SHP77 treated with DMSO at 0.1 percent for 48 hours (cell line): ENCODE measurements around the gene GALNT8.

ENCODE experiments used
- DNase-seq: peaks from one replicate; lab custom pipeline; 2025; lab: John Stamatoyannopoulos, UW

GALNT8 gene

GRCh38 chr12:4800555-4800954 is 80.4 kb downstream of the GALNT8 start:
- DNase-seq: no peak

- no peak for DNase-seq
Observed at GRCh38 chr12:4802841-4803240, 82.6 kb downstream of the GALNT8 start.

GRCh38 chr12:4806439-4807115 is 86.4 kb downstream of the GALNT8 start:
- DNase-seq: no peak

GRCh38 chr12:4807116-4807783 is 87.0 kb downstream of the GALNT8 start:
- no peak for DNase-seq

- no peak for DNase-seq
Observed at GRCh38 chr12:4807813-4808212, 87.6 kb downstream of the GALNT8 start.

GRCh38 chr12:4809013-4809448 is 88.8 kb downstream of the GALNT8 start:
- no peak for DNase-seq

GRCh38 chr12:4809449-4810218 is 89.4 kb downstream of the GALNT8 start:
- no peak for DNase-seq

- no peak for DNase-seq
Observed at GRCh38 chr12:4810219-4810671, 90.0 kb downstream of the GALNT8 start.

GRCh38 chr12:4812624-4813327 is 92.6 kb downstream of the GALNT8 start:
- DNase-seq: no peak

GRCh38 chr12:4813741-4814140 is 93.5 kb downstream of the GALNT8 start:
- no peak for DNase-seq

- DNase-seq: no peak
Observed at GRCh38 chr12:4814485-4814884, 94.3 kb downstream of the GALNT8 start.

- no peak for DNase-seq
Observed at GRCh38 chr12:4816744-4817525, 96.7 kb downstream of the GALNT8 start.

GRCh38 chr12:4817880-4818279 is 97.7 kb downstream of the GALNT8 start:
- DNase-seq: no peak

- DNase-seq: no peak
Observed at GRCh38 chr12:4819654-4820053, 99.5 kb downstream of the GALNT8 start.

GRCh38 chr12:4820971-4821370 is 100.8 kb downstream of the GALNT8 start:
- no peak for DNase-seq
